Nephron (organoid): ENCODE results near the gene AGA.

Experiments used
- H3K27ac Mint-ChIP-seq, 3 experiments: 2 replicates each; pipeline ENCODE4 v1.8.0; 2020; ENCODE audit warnings: mixed read lengths in 3 of 3, mild to moderate bottlenecking in 2 of 3, moderate library complexity in 1 of 3
- H3K27me3 Mint-ChIP-seq: 2 replicates; pipeline ENCODE4 v1.8.0; 2021; ENCODE audit warnings: low read depth, mild to moderate bottlenecking, moderate library complexity, mixed read lengths
- H3K36me3 Mint-ChIP-seq: 2 replicates; pipeline ENCODE4 v1.8.0; 2020; ENCODE audit warnings: low read depth, mixed read lengths
- H3K4me1 Mint-ChIP-seq: 2 replicates; pipeline ENCODE4 v1.8.0; 2020; ENCODE audit warnings: mixed read lengths
- H3K4me3 Mint-ChIP-seq, 3 experiments: 2 replicates each; pipeline ENCODE4 v1.8.0; 2020; ENCODE audit warnings: mild to moderate bottlenecking in 3 of 3, mixed read lengths in 3 of 3, moderate library complexity in 2 of 3
- H3K9me3 Mint-ChIP-seq: 2 replicates; pipeline ENCODE4 v1.8.0; 2020; ENCODE audit warnings: mixed read lengths
- TF ChIP-seq, protein P1 (sequence below), 3 experiments: fragments of 200-600 bp; sonication (generic); IDR thresholded peaks; one replicate each; pipeline ENCODE4 v1.5.0; 2021; ENCODE audit warnings: antibody characterized with exemption in 3 of 3; ENCODE audit not compliant: unreplicated experiment in 3 of 3

Gene AGA

DNA sequence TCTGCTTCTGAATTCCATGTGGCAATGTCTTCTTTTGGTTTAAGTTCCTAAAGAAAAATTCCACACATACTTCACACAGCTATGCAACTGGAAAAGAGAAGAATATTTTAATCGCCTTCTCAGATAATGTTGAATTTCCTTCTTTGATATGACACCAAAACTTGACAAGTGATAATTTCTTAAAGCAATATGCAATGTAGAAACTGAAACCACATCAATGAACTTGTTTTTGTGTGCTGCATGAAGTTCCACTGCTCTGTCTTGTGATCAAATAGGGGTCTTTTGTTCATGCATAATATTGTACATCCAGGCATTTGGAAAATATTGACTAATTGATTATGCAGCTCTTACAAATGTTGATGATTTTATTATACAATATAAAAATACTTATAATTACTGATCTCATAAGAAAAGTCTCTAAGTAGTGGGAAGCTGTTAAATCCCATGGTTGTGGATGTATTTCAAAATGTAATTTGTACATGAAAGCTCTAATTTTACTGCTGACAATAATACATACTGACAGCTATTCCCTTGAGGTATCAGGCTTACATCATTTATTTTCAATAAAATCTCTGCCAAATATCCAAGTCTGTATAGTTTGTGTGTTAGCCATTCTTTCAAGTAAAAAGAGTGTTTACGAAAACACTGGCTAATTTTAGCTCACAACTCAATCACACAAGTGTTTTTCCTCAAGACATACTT, 56.5 kb downstream of the AGA start:
- H3K4me3 Mint-ChIP-seq, result no peak overlapping the region
- H3K36me3 Mint-ChIP-seq, result no peaks in the 10 kb centered on the region
- no peaks in the 10 kb centered on the region for H3K27me3 Mint-ChIP-seq
- H3K27ac Mint-ChIP-seq, result no peak overlapping the region
- TF ChIP-seq, protein P1, sequence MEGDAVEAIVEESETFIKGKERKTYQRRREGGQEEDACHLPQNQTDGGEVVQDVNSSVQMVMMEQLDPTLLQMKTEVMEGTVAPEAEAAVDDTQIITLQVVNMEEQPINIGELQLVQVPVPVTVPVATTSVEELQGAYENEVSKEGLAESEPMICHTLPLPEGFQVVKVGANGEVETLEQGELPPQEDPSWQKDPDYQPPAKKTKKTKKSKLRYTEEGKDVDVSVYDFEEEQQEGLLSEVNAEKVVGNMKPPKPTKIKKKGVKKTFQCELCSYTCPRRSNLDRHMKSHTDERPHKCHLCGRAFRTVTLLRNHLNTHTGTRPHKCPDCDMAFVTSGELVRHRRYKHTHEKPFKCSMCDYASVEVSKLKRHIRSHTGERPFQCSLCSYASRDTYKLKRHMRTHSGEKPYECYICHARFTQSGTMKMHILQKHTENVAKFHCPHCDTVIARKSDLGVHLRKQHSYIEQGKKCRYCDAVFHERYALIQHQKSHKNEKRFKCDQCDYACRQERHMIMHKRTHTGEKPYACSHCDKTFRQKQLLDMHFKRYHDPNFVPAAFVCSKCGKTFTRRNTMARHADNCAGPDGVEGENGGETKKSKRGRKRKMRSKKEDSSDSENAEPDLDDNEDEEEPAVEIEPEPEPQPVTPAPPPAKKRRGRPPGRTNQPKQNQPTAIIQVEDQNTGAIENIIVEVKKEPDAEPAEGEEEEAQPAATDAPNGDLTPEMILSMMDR (IDR thresholded peaks at IDR 0.05; ENCODE audit: unreplicated experiment in 3 of 3), result no peak
- H3K4me1 Mint-ChIP-seq, result no peaks in the 10 kb centered on the region
- no peaks in the 10 kb centered on the region for H3K9me3 Mint-ChIP-seq

DNA sequence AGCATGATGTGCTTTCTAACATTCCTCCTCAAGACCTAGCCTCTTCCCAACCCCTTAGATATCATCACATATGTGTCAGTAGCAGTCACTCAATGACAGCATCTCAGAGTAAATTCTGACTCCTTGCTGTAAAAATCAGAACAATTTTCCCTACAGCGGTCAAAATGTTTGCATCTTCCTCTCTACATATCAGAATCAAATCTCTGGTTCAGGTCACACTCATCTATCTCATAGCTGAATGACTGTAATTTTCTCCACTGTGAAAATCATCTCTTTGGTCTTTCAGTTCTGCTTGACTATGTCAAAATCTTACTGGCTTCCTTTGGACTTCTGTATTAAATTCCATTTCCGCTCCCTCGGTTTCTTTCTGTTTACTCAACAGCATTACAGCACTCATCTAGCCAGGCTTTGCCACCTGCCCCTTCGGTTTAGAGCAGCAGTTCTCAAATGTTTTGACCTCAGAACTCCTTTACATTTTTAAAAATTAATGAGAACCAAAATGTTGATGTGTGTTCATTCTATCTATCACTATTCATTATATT, 57.3 kb downstream of the AGA start:
- H3K36me3 Mint-ChIP-seq, result no peaks in the 10 kb centered on the region
- no peaks in the 10 kb centered on the region for H3K27me3 Mint-ChIP-seq
- TF ChIP-seq, protein P1 (IDR thresholded peaks at IDR 0.05; ENCODE audit: unreplicated experiment in 3 of 3), result no peak
- H3K9me3 Mint-ChIP-seq, result no peaks in the 10 kb centered on the region
- H3K4me3 Mint-ChIP-seq, result no peak overlapping the region
- no peak overlapping the region for H3K27ac Mint-ChIP-seq
- H3K4me1 Mint-ChIP-seq, result no peaks in the 10 kb centered on the region

DNA sequence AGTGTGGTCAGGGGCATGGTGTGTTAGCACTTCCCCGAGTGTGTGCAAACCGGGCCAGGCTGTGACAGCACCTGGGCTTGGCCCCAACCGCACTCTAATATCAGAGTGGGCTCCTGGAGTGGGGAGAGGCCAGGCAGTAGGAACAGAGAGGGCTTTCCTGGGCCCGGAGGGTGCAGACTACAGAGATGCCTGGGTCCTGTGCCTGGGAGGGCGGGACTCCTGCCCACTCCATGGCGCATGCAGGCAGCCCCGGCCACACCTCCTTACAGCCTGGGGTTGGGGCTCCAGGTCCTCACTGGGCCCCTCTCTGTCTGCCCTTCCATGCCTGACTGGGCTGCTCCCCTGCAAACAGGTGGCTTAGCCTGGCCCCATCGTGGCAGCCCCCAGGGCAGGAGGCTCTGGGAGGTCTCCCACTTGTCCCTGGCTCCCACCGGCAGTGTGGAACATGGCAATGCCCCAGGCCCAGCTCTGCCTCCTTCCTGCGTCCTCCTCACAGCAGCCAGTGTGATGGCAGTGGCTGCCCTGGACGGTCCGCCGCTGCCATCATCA, 60.4 kb downstream of the AGA start:
- no peaks in the 10 kb centered on the region for H3K36me3 Mint-ChIP-seq
- no peak overlapping the region for H3K4me3 Mint-ChIP-seq
- no peak overlapping the region for H3K27ac Mint-ChIP-seq
- H3K4me1 Mint-ChIP-seq, result no peaks in the 10 kb centered on the region
- no peaks in the 10 kb centered on the region for H3K27me3 Mint-ChIP-seq
- no peaks in the 10 kb centered on the region for H3K9me3 Mint-ChIP-seq
- TF ChIP-seq, protein P1 (IDR thresholded peaks at IDR 0.05; ENCODE audit: unreplicated experiment in 3 of 3), result no peak
